ENCODE data around the gene ARAP2. TPM values are rescaled to one million over a fixed set of nuclear protein-coding genes. Genes with fewer than 3 reads are reported as not detected.

ARAP2 gene
- total and polyA plus RNA-seq, 9 of the 15 experiments (the other 6 are each of a cell fraction or from before 2014, with no cell fraction given): 0.03 to 0.35 (median 0.11) TPM; not detected in 4

DNA sequence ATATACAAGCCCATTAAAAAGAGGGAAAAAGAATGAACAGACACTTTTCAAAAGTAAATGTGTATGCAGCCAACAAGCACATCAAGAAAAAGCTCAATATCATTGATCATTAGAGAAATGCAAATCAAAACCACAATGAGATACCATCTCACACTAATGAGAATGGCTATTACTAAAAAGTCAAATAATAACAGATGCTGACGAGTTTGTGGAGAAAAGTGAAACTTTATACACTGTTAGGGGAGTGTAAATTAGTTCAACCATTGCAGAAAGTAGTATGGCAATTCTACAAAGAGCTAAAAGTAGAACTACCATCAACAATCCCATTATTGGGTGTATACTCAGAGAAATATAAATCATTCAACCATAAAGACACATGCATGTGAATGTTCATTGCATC is 203.0 kb downstream of the ARAP2 start:
- FAIRE-seq (no peak), DNase-seq (ENCODE audit: extremely low read depth in 1 of 4, low spot score in 3 of 4) (no peak), ATAC-seq (no peak)
- Histone ChIP-seq H3K4me2 (ENCODE audit: insufficient read depth, low read length) (no peak overlapping the region), H4K20me1 (replicated peaks; ENCODE audit: control insufficient read depth, insufficient read depth, low read length) (no peaks in the 10 kb centered on the region), H3K9ac (ENCODE audit: insufficient read depth in 1 of 2, low read depth in 2 of 2, low read length in 2 of 2) (no peak overlapping the region), H3K27me3 (ENCODE audit: control insufficient read depth in 2 of 2, insufficient read depth in 2 of 2, low read length in 2 of 2) (no peaks in the 10 kb centered on the region), H3K4me3 (no peak overlapping the region), H3K4me1 (replicated peaks in 1 of 2; ENCODE audit: control insufficient read depth in 2 of 2, insufficient read depth in 2 of 2, low read length in 2 of 2) (no peaks in the 10 kb centered on the region), H3K27ac (ENCODE audit: extremely low read depth, low read depth, low read length) (no peak overlapping the region), H3K9me1 (ENCODE audit: control insufficient read depth, insufficient read depth, low read length) (no peaks in the 10 kb centered on the region), H2AFZ (ENCODE audit: low read depth, low read length) (no peak overlapping the region), H3K9me3 (replicated peaks; ENCODE audit: control insufficient read depth, insufficient read depth, low read depth, low read length) (peaks cover 1% of the 10 kb centered on the region; the same call in 1 of the 2 replicates), H3K36me3 (ENCODE audit: control insufficient read depth, insufficient read depth, low read length) (no peaks in the 10 kb centered on the region), H3K79me2 (ENCODE audit: control insufficient read depth, insufficient read depth, low read length) (no peaks in the 10 kb centered on the region)
- in situ Hi-C loops (cut with MboI): no loop called here
- ChIA-PET POLR2A (no interaction called here), CTCF (ENCODE audit: low intra/inter-chr PET ratio) (no interaction called here)
- BruUV-seq (replicated peaks): no TSS peak
- TF ChIP-seq GABPB1 (CRISPR knock-in tag; IDR thresholded peaks at IDR 0.05): no peak
- TF ChIP-seq CTBP1 (IDR thresholded peaks at IDR 0.05; ENCODE audit: borderline replicate concordance): no peak
- TF ChIP-seq ZNF583 (CRISPR knock-in tag; IDR thresholded peaks at IDR 0.05): no peak
- no peak for TF ChIP-seq MTF1 (CRISPR knock-in tag; IDR thresholded peaks at IDR 0.05; ENCODE audit: borderline replicate concordance)
- TF ChIP-seq MTA1 (IDR thresholded peaks at IDR 0.05; ENCODE audit: borderline replicate concordance): no peak
- no peak for TF ChIP-seq NCOA1 (IDR thresholded peaks at IDR 0.05; ENCODE audit: low read depth)
- no peak for TF ChIP-seq SMARCA4 (IDR thresholded peaks at IDR 0.05)
- TF ChIP-seq NFRKB (IDR thresholded peaks at IDR 0.05; ENCODE audit: low read depth): no peak
- TF ChIP-seq NRF1 (conservative IDR thresholded peaks at IDR 0.05 in 1 of 2, IDR thresholded peaks at IDR 0.05 in 1 of 2): no peak
- TF ChIP-seq, protein P1, sequence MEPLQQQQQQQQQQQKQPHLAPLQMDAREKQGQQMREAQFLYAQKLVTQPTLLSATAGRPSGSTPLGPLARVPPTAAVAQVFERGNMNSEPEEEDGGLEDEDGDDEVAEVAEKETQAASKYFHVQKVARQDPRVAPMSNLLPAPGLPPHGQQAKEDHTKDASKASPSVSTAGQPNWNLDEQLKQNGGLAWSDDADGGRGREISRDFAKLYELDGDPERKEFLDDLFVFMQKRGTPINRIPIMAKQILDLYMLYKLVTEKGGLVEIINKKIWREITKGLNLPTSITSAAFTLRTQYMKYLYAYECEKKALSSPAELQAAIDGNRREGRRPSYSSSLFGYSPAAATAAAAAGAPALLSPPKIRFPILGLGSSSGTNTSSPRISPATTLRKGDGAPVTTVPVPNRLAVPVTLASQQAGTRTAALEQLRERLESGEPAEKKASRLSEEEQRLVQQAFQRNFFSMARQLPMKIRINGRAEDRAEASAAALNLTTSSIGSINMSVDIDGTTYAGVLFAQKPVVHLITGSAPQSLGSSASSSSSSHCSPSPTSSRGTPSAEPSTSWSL (CRISPR knock-in tag; IDR thresholded peaks at IDR 0.05; ENCODE audit: borderline replicate concordance): no peak
- TF ChIP-seq, protein P2, sequence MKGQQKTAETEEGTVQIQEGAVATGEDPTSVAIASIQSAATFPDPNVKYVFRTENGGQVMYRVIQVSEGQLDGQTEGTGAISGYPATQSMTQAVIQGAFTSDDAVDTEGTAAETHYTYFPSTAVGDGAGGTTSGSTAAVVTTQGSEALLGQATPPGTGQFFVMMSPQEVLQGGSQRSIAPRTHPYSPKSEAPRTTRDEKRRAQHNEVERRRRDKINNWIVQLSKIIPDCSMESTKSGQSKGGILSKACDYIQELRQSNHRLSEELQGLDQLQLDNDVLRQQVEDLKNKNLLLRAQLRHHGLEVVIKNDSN (CRISPR knock-in tag; IDR thresholded peaks at IDR 0.05): no peak
- WGBS (ENCODE audit: insufficient coverage, low coverage, missing lambda C conversion rate): 0% methylated on average over 1 of the region's 1 CpG
- intact Hi-C loops (cut with micrococcal nuclease): no loop called here
